K562 (cell line): Measurements from ENCODE around the gene SLC13A1. TPM values are rescaled to one million over a fixed set of nuclear protein-coding genes. Genes with fewer than 3 reads are reported as not detected.

Experiments used
- ARHGAP35 ChIP-seq: fragments of 450-650 bp; IDR thresholded peaks from 2 replicates; pipeline ENCODE4 v1.6.1; 2018; ENCODE audit not compliant: partially characterized antibody
- CHD7 ChIP-seq: fragments of 200-600 bp; sonication (generic); IDR thresholded peaks from one replicate; pipeline ENCODE4 v1.6.1; 2012; ENCODE audit warnings: mild to moderate bottlenecking, low read depth, low read length, inconsistent platforms
- EHMT2 ChIP-seq: fragments of 450-650 bp; IDR thresholded peaks from 2 replicates; pipeline ENCODE4 v1.6.1; 2018; ENCODE audit warnings: antibody characterized with exemption
- ETS2 ChIP-seq: IDR thresholded peaks from 2 replicates; pipeline ENCODE4 v1.6.1; 2016; ENCODE audit warnings: borderline replicate concordance, missing genetic modification characterization, mild to moderate bottlenecking, moderate library complexity, missing compliant biosample characterization; ENCODE audit not compliant: poor library complexity, severe bottlenecking
- PHF8 ChIP-seq: fragments of 200-600 bp; sonication (generic); IDR thresholded peaks from 2 replicates; pipeline ENCODE4 v1.6.1; 2012; ENCODE audit warnings: mixed run types, mild to moderate bottlenecking, inconsistent platforms, low read length, moderate library complexity, borderline replicate concordance
- RBM14 ChIP-seq: fragments of 200-400 bp; formaldehyde crosslinking; IDR thresholded peaks from 2 replicates; pipeline ENCODE4 v1.6.1; 2018; ENCODE audit warnings: low read depth, mild to moderate bottlenecking, low read length, moderate library complexity, borderline replicate concordance; ENCODE audit not compliant: insufficient read depth
- polyA plus RNA-seq, 8 experiments: library from polyadenylated mRNA; depleted of rRNA in 4 of 8; stranded (reverse) in 5 of 8; unstranded in 3 of 8; fragments of >200 nt; fragmentation: Nextera tagmentation in 2 of 8; fragmentation: Illumina TruSeq in 1 of 8; extraction: Ambion mirVana in 2 of 8; extraction: Trizol in 1 of 8; gene quantifications; 2 replicates each; pipeline versions ENCODE4 v1.2.1 to v1.2.3, GENCODE V29; 2011 to 2014; ENCODE audit warnings: inconsistent platforms in 1 of 8, missing spikeins in 1 of 8
- total RNA-seq, 7 experiments: library from RNA; depleted of rRNA in 6 of 7; stranded (reverse); fragments of >200 nt in 6 of 7; fragmentation: Illumina TruSeq in 2 of 7; extraction: Trizol in 2 of 7; gene quantifications; 2 replicates each; pipeline versions ENCODE4 v1.2.1 to v1.2.3, GENCODE V29; 2011 to 2021; ENCODE audit warnings: low replicate concordance in 1 of 7

SLC13A1 gene
- total and polyA plus RNA-seq, 9 of the 15 experiments (the other 6 are each of a cell fraction or from before 2014, with no cell fraction given), result 0.04 TPM; not detected in 8

GRCh38 chr7:123211545-123211944 lies 11.8 kb upstream of the SLC13A1 start (continued):
- TF ChIP-seq CHD7, result no peak
- TF ChIP-seq EHMT2, result no peak
- TF ChIP-seq ETS2 (tag), result no peak
- TF ChIP-seq PHF8, result no peak
- no peak for TF ChIP-seq ARHGAP35
- TF ChIP-seq RBM14, result no peak
- TF ChIP-seq, all 486 proteins: peak for 0
